Hepatocyte (in vitro differentiated cells): ENCODE results near the gene CACNA1B.

ENCODE experiments used
- EZH2 ChIP-seq: fragments of 200-600 bp; sonication (generic); IDR thresholded peaks from 2 replicates; pipeline ENCODE4 v1.6.1; 2016; ENCODE audit warnings: antibody characterized with exemption, mild to moderate bottlenecking, borderline replicate concordance
- TF ChIP-seq, protein P1 (sequence below): fragments of 200-600 bp; sonication (generic); IDR thresholded peaks from 2 replicates; pipeline ENCODE4 v1.5.1; 2016; ENCODE audit warnings: antibody characterized with exemption, mild to moderate bottlenecking; ENCODE audit not compliant: poor library complexity

DNA sequence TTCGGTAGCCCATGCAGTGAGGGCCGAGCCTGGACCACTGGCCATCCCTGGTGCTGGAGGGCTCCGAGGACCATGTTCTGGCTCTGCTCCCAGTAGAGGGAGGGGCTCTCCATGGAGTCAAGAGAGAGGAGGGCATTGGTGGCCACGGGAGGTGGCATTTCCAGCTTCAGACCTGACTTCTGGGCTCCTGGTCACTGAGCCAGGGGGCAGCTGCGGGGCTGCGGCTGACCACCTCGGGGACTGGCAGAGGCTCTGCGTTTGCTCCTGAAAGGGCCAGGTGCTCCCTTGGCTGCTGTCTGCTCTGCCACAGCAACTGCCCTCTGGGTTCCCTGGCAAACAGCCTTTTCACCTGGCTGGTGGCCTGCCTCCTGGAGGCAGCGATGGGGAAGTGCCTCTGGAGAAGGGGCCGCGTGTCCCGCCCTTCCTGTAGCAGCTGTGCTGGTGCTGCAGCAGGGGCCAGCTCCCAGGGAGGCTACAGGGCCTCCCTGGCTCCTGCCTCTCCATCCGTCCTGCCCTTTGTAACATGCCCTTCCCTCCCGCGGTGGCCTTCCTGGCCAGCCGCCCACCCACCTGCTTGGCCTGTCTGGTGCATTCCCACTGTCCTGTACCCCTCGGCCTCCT is 144.6 kb downstream of the CACNA1B start:
- TF ChIP-seq, protein P1, sequence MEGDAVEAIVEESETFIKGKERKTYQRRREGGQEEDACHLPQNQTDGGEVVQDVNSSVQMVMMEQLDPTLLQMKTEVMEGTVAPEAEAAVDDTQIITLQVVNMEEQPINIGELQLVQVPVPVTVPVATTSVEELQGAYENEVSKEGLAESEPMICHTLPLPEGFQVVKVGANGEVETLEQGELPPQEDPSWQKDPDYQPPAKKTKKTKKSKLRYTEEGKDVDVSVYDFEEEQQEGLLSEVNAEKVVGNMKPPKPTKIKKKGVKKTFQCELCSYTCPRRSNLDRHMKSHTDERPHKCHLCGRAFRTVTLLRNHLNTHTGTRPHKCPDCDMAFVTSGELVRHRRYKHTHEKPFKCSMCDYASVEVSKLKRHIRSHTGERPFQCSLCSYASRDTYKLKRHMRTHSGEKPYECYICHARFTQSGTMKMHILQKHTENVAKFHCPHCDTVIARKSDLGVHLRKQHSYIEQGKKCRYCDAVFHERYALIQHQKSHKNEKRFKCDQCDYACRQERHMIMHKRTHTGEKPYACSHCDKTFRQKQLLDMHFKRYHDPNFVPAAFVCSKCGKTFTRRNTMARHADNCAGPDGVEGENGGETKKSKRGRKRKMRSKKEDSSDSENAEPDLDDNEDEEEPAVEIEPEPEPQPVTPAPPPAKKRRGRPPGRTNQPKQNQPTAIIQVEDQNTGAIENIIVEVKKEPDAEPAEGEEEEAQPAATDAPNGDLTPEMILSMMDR = peak; percentile 40
- TF ChIP-seq EZH2 = no peak
